IMR-90 (cell line): ENCODE measurements around the gene PSMC6. TPM values are rescaled to one million over a fixed set of nuclear protein-coding genes. Genes with fewer than 3 reads are reported as not detected.

Source experiments
- ATAC-seq: fragments of 200-7000 bp; cut with Tn5 transposase; 2 replicates; pipeline ENCODE4 v1.9.1; 2020; ENCODE audit warnings: low read depth, mild to moderate bottlenecking, moderate library complexity
- BruUV-seq: library from RNA; stranded (reverse); fragments of 400-500 nt; replicated peaks from 2 replicates; lab custom pipeline; 2021; lab: Mats Ljungman, UMichigan
- CTCF ChIA-PET: fragments of 300-600 bp; formaldehyde crosslinking; extraction: SDS; loops from one replicate; lab custom pipeline; 2021; ENCODE audit warnings: antibody characterized with exemption; lab: Yijun Ruan, JAX
- POLR2A ChIA-PET: fragments of 300-600 bp; sonication (Branson Sonifier 250); formaldehyde crosslinking; loops from one replicate; lab custom pipeline; 2022; ENCODE audit warnings: antibody characterized with exemption; ENCODE audit not compliant: unreplicated experiment; lab: Charles Lee
- DNase-seq: peaks from one replicate; pipeline ENCODE4 v3.0.0; 2013
- H2AFZ ChIP-seq: replicated peaks from 2 replicates; pipeline ENCODE3; 2013; ENCODE audit warnings: low read length, mild to moderate bottlenecking; ENCODE audit not compliant: poor library complexity
- H2AK5ac ChIP-seq: 2 replicates; pipeline ENCODE4 v1.6.1; 2013; ENCODE audit warnings: low read depth, low read length, inconsistent platforms
- H2AK9ac ChIP-seq: replicated peaks from 2 replicates; pipeline ENCODE3; 2013; ENCODE audit warnings: mild to moderate bottlenecking, low read depth, low read length, moderate library complexity; ENCODE audit not compliant: poor library complexity
- H2BK120ac ChIP-seq: 2 replicates; pipeline ENCODE4 v1.6.1; 2013; ENCODE audit warnings: low read depth, low read length, inconsistent platforms
- H2BK15ac ChIP-seq: 3 replicates; pipeline ENCODE4 v1.6.1; 2013; ENCODE audit warnings: low read depth, low read length, inconsistent platforms
- H2BK20ac ChIP-seq: 2 replicates; pipeline ENCODE4 v1.6.1; 2013; ENCODE audit warnings: low read depth, mild to moderate bottlenecking, inconsistent platforms, low read length, moderate library complexity
- H2BK5ac ChIP-seq: 2 replicates; pipeline ENCODE4 v1.6.1; 2013; ENCODE audit warnings: mild to moderate bottlenecking, low read depth, low read length, inconsistent platforms; ENCODE audit not compliant: poor library complexity, severe bottlenecking
- H3K14ac ChIP-seq: replicated peaks from 2 replicates; pipeline ENCODE4 v1.6.1; 2013; ENCODE audit warnings: low read depth, low read length, inconsistent platforms
- H3K18ac ChIP-seq: 2 replicates; pipeline ENCODE4 v1.6.1; 2013; ENCODE audit warnings: low read depth, low read length, control low read depth
- H3K23ac ChIP-seq: 2 replicates; pipeline ENCODE4 v1.6.1; 2013; ENCODE audit warnings: low read depth, low read length, inconsistent platforms
- H3K27ac ChIP-seq: 2 replicates; pipeline ENCODE4 v1.5.1; 2013; ENCODE audit warnings: mild to moderate bottlenecking, control low read depth, low read length; ENCODE audit not compliant: insufficient read depth
- H3K27me3 ChIP-seq: 2 replicates; pipeline ENCODE4 v1.6.1; 2013; ENCODE audit warnings: low read length; ENCODE audit not compliant: control insufficient read depth, insufficient read depth
- H3K36me3 ChIP-seq: 2 replicates; pipeline ENCODE4 v1.6.1; 2013; ENCODE audit warnings: low read length, mixed read lengths; ENCODE audit not compliant: control insufficient read depth, insufficient read depth
- H3K4ac ChIP-seq: 2 replicates; pipeline ENCODE4 v1.6.1; 2013; ENCODE audit warnings: low read depth, low read length, inconsistent platforms
- H3K4me1 ChIP-seq: 2 replicates; pipeline ENCODE4 v1.6.1; 2013; ENCODE audit warnings: low read length, mixed read lengths; ENCODE audit not compliant: control insufficient read depth, insufficient read depth
- H3K4me2 ChIP-seq: 2 replicates; pipeline ENCODE4 v1.6.1; 2013; ENCODE audit warnings: low read depth, mild to moderate bottlenecking, control low read depth, low read length, moderate library complexity
- H3K4me3 ChIP-seq: 2 replicates; pipeline ENCODE4 v1.5.1; 2013; ENCODE audit warnings: low read depth, mild to moderate bottlenecking, control low read depth, low read length, moderate library complexity; ENCODE audit not compliant: insufficient read depth
- H3K56ac ChIP-seq: 2 replicates; pipeline ENCODE4 v1.6.1; 2013; ENCODE audit warnings: low read length, inconsistent platforms; ENCODE audit not compliant: insufficient read depth; ENCODE audit errors: extremely low read depth
- H3K79me1 ChIP-seq, 2 experiments: 2 replicates each; pipeline ENCODE4 v1.6.1; 2013; ENCODE audit warnings: low read length in 2 of 2, inconsistent platforms in 1 of 2, low read depth in 1 of 2
- H3K9ac ChIP-seq: 2 replicates; pipeline ENCODE4 v1.6.1; 2013; ENCODE audit warnings: low read depth, low read length, control low read depth
- H3K9me1 ChIP-seq: 2 replicates; pipeline ENCODE4 v1.6.1; 2013; ENCODE audit warnings: low read length, inconsistent platforms; ENCODE audit not compliant: insufficient read depth
- H3K9me3 ChIP-seq: 2 replicates; pipeline ENCODE4 v1.6.1; 2013; ENCODE audit warnings: low read length; ENCODE audit not compliant: control insufficient read depth, insufficient read depth
- H4K20me1 ChIP-seq: 2 replicates; pipeline ENCODE4 v1.6.1; 2013; ENCODE audit warnings: low read length, inconsistent platforms; ENCODE audit not compliant: insufficient read depth
- H4K5ac ChIP-seq: 2 replicates; pipeline ENCODE4 v1.6.1; 2013; ENCODE audit warnings: mild to moderate bottlenecking, low read depth, low read length, control low read depth
- H4K8ac ChIP-seq, 2 experiments: 2 replicates each; pipeline ENCODE4 v1.6.1; 2013; ENCODE audit warnings: low read depth in 2 of 2, low read length in 2 of 2, control low read depth in 1 of 2, inconsistent platforms in 1 of 2
- H4K91ac ChIP-seq: 2 replicates; pipeline ENCODE4 v1.6.1; 2013; ENCODE audit warnings: low read depth, low read length, inconsistent platforms; ENCODE audit not compliant: insufficient read depth
- BHLHE40 ChIP-seq: fragments of 150-350 bp; IDR thresholded peaks from 2 replicates; pipeline ENCODE4 v1.6.1; 2016; ENCODE audit warnings: mild to moderate bottlenecking, low read depth, low read length
- CEBPB ChIP-seq: IDR thresholded peaks from 2 replicates; pipeline ENCODE4 v1.6.1; 2012; ENCODE audit warnings: low read depth, low read length, improper control_type of control experiment
- CHD1 ChIP-seq: IDR thresholded peaks from 2 replicates; pipeline ENCODE4 v1.6.1; 2012; ENCODE audit warnings: low read depth, low read length, improper control_type of control experiment
- FOS ChIP-seq: fragments of 150-350 bp; IDR thresholded peaks from 2 replicates; pipeline ENCODE4 v1.6.1; 2016; ENCODE audit warnings: low read depth, low read length
- MAFK ChIP-seq: IDR thresholded peaks from 2 replicates; pipeline ENCODE4 v1.6.1; 2012; ENCODE audit warnings: low read depth, low read length, improper control_type of control experiment
- MAZ ChIP-seq: IDR thresholded peaks from 2 replicates; pipeline ENCODE4 v1.6.1; 2012; ENCODE audit warnings: low read depth, mild to moderate bottlenecking, low read length, improper control_type of control experiment, moderate library complexity, borderline replicate concordance
- MXI1 ChIP-seq: IDR thresholded peaks from 2 replicates; pipeline ENCODE4 v1.6.1; 2012; ENCODE audit warnings: low read depth, mild to moderate bottlenecking, low read length, moderate library complexity, borderline replicate concordance
- NFE2L2 ChIP-seq: fragments of 150-350 bp; IDR thresholded peaks from 2 replicates; pipeline ENCODE4 v1.6.1; 2016; ENCODE audit warnings: low read depth, mild to moderate bottlenecking, low read length
- POLR2A ChIP-seq: IDR thresholded peaks from 2 replicates; pipeline ENCODE4 v1.6.1; 2012; ENCODE audit warnings: mild to moderate bottlenecking, low read depth, low read length
- RAD21 ChIP-seq: IDR thresholded peaks from 2 replicates; pipeline ENCODE4 v1.6.1; 2012; ENCODE audit warnings: low read length, improper control_type of control experiment
- RCOR1 ChIP-seq: IDR thresholded peaks from 2 replicates; pipeline ENCODE4 v1.6.1; 2012; ENCODE audit warnings: mild to moderate bottlenecking, low read length, improper control_type of control experiment; ENCODE audit not compliant: insufficient replicate concordance
- RFX5 ChIP-seq: IDR thresholded peaks from 2 replicates; pipeline ENCODE4 v1.8.0; 2012; ENCODE audit warnings: low read depth, mild to moderate bottlenecking, low read length, moderate library complexity
- SMC3 ChIP-seq: fragments of 150-350 bp; IDR thresholded peaks from 2 replicates; pipeline ENCODE4 v1.6.1; 2016; ENCODE audit warnings: low read depth, mild to moderate bottlenecking, antibody characterized with exemption, low read length, moderate library complexity
- WGBS, 2 experiments: methylation state at CpG; one replicate each; pipeline versions ENCODE4 v1.1.5 to v1.1.7; 2013; ENCODE audit warnings: missing lambda C conversion rate in 2 of 2; ENCODE audit not compliant: insufficient read length in 1 of 2; ENCODE audit errors: extremely low coverage in 2 of 2; 5-methylcytosine and 5-hydroxymethylcytosine counted together
- dilution Hi-C: fragments of 300-500 bp; cut with HindIII; formaldehyde crosslinking; loops from one replicate; pipeline ENCODE4 v1.14.3; 2018; ENCODE audit warnings: low sequenced_read_pairs; ENCODE audit not compliant: unreplicated experiment
- in situ Hi-C: fragments of 300-500 bp; cut with MboI; formaldehyde crosslinking; loops from 3 replicates; pipeline ENCODE4 v1.14.3; 2019; ENCODE audit warnings: low sequenced_read_pairs, inconsistent platforms, mixed read lengths
- intact Hi-C: fragments of 100-400 bp; cut with micrococcal nuclease; formaldehyde crosslinking; loops from 2 replicates; pipeline ENCODE4 v1.10.0; 2022
- polyA plus RNA-seq, 3 experiments: library from polyadenylated mRNA; depleted of rRNA; stranded (reverse); fragments of >200 nt; gene quantifications; 2 replicates each; pipeline ENCODE4 v1.2.3, GENCODE V29; 2012; ENCODE audit warnings: low replicate concordance in 1 of 3
- total RNA-seq: library from RNA; depleted of rRNA; stranded (reverse); fragments of >200 nt; gene quantifications from 2 replicates; pipeline ENCODE4 v1.2.3, GENCODE V29; 2012
- TF ChIP-seq, protein P1 (sequence below): fragments of 150-350 bp; IDR thresholded peaks from 2 replicates; pipeline ENCODE4 v1.6.1; 2016; ENCODE audit warnings: low read depth, mild to moderate bottlenecking, low read length, moderate library complexity, borderline replicate concordance
- TF ChIP-seq, protein P2 (sequence below): fragments of 150-350 bp; IDR thresholded peaks from 2 replicates; pipeline ENCODE4 v1.6.1; 2017; ENCODE audit warnings: mild to moderate bottlenecking, antibody characterized with exemption, low read length, low read depth
- TF ChIP-seq, protein P3 (sequence below): conservative IDR thresholded peaks from 2 replicates; pipeline ENCODE4 v1.5.1; 2012; ENCODE audit warnings: mild to moderate bottlenecking, low read depth, low read length, improper control_type of control experiment

The PSMC6 gene
- total and polyA plus RNA-seq, 2 of the 4 experiments (the other 2 are of a cell fraction), result 62.9 to 85.4 TPM

DNA sequence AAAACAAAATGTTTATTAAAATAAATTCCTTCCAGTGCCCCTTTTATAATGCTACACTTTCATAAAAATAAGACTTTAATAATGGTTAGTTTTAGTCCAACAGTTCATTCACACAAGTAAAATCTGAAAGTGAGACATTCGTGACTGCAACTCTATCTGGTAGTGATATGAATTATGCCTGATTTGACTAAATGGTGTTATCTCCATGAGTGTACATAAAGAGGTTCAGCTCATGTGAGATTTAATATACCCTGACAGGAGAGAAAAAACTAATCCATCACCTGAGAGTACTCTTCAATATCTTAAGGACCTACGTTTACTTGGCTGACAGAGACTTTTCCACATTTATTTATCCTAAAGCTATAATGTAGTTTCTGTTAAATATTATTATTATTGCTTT, 45.7 kb upstream of the PSMC6 start:
- Histone ChIP-seq H2BK5ac (no peak overlapping the region), H4K5ac (no peak overlapping the region), H2BK15ac (no peak overlapping the region), H3K18ac (no peak overlapping the region), H3K23ac (no peak overlapping the region), H3K4me1 (no peaks in the 10 kb centered on the region), H3K14ac (no peak overlapping the region), H2AK9ac (no peak overlapping the region), H3K27ac (no peak overlapping the region), H2BK20ac (no peak overlapping the region), H3K79me1 (peaks cover 5 to 9% of the 10 kb centered on the region in 2 experiments; a peak in 2 of 4 replicates), H3K27me3 (no peaks in the 10 kb centered on the region), H3K36me3 (peaks cover 10% of the 10 kb centered on the region), H3K9ac (no peak overlapping the region), H3K9me3 (no peaks in the 10 kb centered on the region), H4K91ac (no peak overlapping the region), H3K9me1 (0 out of 2 replicates have a peak, but pooled peaks cover 4% of the 10 kb centered on the region), H2AFZ (no peak overlapping the region), H2AK5ac (no peak overlapping the region), H3K4me3 (no peak overlapping the region), H3K56ac (no peak overlapping the region), H4K8ac (no peak overlapping the region), H4K20me1 (no peaks in the 10 kb centered on the region), H3K4ac (no peak overlapping the region), H3K4me2 (no peak overlapping the region), H2BK120ac (no peak overlapping the region)
- no CpG with 5 or more reads among the region's 2 CpGs for WGBS, 2 experiments
- in situ Hi-C loops, result no loop called here
- ATAC-seq (no peak), DNase-seq (no peak)
- CTCF ChIA-PET, result no interaction called here
- no TSS peak for BruUV-seq
- TF ChIP-seq, protein P1, sequence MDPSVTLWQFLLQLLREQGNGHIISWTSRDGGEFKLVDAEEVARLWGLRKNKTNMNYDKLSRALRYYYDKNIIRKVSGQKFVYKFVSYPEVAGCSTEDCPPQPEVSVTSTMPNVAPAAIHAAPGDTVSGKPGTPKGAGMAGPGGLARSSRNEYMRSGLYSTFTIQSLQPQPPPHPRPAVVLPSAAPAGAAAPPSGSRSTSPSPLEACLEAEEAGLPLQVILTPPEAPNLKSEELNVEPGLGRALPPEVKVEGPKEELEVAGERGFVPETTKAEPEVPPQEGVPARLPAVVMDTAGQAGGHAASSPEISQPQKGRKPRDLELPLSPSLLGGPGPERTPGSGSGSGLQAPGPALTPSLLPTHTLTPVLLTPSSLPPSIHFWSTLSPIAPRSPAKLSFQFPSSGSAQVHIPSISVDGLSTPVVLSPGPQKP, result no peak
- TF ChIP-seq RFX5 (no peak), RAD21 (no peak), MAZ (no peak), BHLHE40 (no peak), MAFK (no peak), CEBPB (no peak), MXI1 (no peak), CHD1 (no peak), NFE2L2 (no peak), POLR2A (no peak), FOS (no peak), SMC3 (no peak), RCOR1 (no peak)
- TF ChIP-seq, protein P2, sequence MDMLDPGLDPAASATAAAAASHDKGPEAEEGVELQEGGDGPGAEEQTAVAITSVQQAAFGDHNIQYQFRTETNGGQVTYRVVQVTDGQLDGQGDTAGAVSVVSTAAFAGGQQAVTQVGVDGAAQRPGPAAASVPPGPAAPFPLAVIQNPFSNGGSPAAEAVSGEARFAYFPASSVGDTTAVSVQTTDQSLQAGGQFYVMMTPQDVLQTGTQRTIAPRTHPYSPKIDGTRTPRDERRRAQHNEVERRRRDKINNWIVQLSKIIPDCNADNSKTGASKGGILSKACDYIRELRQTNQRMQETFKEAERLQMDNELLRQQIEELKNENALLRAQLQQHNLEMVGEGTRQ, result no peak
- TF ChIP-seq, protein P3, sequence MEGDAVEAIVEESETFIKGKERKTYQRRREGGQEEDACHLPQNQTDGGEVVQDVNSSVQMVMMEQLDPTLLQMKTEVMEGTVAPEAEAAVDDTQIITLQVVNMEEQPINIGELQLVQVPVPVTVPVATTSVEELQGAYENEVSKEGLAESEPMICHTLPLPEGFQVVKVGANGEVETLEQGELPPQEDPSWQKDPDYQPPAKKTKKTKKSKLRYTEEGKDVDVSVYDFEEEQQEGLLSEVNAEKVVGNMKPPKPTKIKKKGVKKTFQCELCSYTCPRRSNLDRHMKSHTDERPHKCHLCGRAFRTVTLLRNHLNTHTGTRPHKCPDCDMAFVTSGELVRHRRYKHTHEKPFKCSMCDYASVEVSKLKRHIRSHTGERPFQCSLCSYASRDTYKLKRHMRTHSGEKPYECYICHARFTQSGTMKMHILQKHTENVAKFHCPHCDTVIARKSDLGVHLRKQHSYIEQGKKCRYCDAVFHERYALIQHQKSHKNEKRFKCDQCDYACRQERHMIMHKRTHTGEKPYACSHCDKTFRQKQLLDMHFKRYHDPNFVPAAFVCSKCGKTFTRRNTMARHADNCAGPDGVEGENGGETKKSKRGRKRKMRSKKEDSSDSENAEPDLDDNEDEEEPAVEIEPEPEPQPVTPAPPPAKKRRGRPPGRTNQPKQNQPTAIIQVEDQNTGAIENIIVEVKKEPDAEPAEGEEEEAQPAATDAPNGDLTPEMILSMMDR, result no peak
- intact Hi-C loops, result loop anchor here (5.0 kb wide), 1 partner anchor 39 kb away; no protein-coding TSS in a partner anchor
- POLR2A ChIA-PET, result no interaction called here
- dilution Hi-C loops, result no loop called here
